Forelimb muscle (tissue), 1 donor: ENCODE measurements around the gene B3GAT1. TPM values are rescaled to one million over a fixed set of nuclear protein-coding genes. Genes with fewer than 3 reads are reported as not detected.
"Not testable (repeated sequence)": the region's sequence is repeated elsewhere in the genome, so short reads cannot be mapped to it uniquely, and the experiment has no call there.

Experiments
- DNase-seq: peaks from one replicate; pipeline ENCODE4 v3.0.0-alpha.2; 2013; ENCODE audit warnings: low read depth
- polyA plus RNA-seq: library from polyadenylated mRNA; unstranded; fragments of 120-200 nt; gene quantifications from one replicate; pipeline ENCODE4 v1.2.1, GENCODE V29; 2013; ENCODE audit not compliant: insufficient read length

B3GAT1 gene, protein sequence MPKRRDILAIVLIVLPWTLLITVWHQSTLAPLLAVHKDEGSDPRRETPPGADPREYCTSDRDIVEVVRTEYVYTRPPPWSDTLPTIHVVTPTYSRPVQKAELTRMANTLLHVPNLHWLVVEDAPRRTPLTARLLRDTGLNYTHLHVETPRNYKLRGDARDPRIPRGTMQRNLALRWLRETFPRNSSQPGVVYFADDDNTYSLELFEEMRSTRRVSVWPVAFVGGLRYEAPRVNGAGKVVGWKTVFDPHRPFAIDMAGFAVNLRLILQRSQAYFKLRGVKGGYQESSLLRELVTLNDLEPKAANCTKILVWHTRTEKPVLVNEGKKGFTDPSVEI
- polyA plus RNA-seq: 0.52 TPM

DNA sequence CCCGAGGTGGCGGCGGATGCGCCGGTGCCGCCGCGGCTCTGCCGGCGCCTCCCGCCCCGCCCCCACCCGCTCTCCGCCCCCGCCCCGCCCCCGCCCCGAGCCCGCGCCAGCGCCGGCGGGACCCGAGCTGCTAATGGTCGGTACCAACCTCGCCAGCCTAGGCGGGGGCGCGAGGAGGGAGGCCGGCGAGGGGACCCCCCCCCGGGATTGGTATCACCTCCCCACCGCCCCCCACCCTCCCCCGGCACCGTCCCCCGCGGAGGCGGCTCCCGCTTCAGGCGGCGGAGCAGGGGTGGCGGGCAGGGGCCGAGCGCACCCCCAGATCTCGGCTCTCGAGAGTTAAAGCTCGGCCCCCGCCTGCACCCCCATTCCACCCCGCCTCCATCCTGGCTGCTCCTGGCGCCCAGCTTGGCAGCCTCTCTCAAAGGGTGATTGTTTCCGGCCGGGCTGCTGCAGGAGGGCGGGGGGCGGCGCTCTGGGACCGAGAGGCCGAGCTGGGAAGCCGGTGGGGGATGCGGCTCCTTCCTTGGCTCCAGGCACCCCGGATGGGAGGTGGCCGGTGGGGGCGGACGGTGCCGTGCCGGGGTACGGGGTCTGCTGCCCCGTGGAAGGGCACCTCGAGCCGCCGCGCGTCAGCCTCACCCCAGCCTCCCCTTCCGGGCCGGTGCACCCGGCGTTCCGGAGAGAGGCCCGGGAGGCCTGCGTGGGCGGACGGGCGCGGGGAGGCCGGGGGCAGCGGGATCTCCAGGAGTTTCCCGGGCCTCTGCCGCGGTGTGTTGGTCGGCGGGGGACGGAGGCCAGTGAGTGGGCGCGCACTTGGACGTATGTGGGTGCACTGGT lies at the start of gene B3GAT1:
Gene B3GAT1, minus strand, starts transcription at position 40 of the 840 bp plus-strand sequence. CDS start 24,583 bp downstream, outside the sequence.
- DNase-seq: no peak

- no peak for DNase-seq
Measured at GRCh38 chr11:134461621-134462020, 49.6 kb upstream of the B3GAT1 start.

GRCh38 chr11:134460881-134461280 lies 48.8 kb upstream of the B3GAT1 start:
- DNase-seq: no peak

DNA sequence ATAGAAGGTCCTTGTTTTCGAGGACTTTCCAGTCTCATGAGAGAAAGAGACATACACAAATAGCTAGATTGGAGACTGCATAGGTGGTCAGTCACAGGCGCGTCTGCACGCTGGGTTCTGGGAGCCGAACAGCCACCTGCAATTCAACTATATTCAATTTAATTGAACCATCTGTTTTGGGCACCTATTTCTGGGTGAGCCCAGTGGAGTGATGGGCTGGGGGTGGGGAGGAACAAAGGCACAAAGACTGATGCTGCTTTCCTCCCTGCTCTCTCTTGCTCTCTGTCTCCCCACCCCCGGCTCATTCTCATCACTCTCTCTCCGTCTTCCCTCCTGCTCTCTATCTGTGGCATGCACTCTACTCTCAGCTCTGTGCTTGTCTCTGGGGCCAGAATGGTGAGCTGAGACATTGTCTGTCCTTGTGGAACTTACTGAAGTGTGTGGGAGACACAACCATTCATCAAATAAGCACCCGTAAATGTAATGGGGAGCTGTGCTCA lies 48.1 kb upstream of the B3GAT1 start:
- no peak for DNase-seq

GRCh38 chr11:134459246-134460061 lies 47.4 kb upstream of the B3GAT1 start:
- no peak for DNase-seq

- DNase-seq: not testable (repeated sequence)
Measured at GRCh38 chr11:134457411-134458007, 45.5 kb upstream of the B3GAT1 start.

DNA sequence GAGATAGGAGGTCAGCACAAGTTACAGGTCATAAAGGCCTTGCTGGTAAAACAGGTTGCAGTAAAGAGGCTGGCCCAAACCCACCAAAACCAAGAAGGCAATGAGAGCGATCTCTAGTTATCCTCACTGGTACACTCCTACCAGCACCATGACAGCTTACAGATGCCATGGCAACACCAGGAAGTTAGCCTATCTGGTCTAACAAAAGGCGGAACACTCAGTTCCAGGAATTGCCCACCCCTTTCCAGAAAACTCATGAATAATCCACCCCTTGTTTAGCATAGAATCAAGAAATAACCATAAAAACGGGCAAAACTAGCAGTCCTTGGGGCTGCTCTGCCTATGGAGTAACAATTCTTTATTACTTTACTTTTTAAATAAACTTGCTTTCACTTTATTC lies 43.5 kb upstream of the B3GAT1 start:
- DNase-seq: no peak

GRCh38 chr11:134454146-134454690 lies 42.2 kb upstream of the B3GAT1 start:
- no peak for DNase-seq

DNA sequence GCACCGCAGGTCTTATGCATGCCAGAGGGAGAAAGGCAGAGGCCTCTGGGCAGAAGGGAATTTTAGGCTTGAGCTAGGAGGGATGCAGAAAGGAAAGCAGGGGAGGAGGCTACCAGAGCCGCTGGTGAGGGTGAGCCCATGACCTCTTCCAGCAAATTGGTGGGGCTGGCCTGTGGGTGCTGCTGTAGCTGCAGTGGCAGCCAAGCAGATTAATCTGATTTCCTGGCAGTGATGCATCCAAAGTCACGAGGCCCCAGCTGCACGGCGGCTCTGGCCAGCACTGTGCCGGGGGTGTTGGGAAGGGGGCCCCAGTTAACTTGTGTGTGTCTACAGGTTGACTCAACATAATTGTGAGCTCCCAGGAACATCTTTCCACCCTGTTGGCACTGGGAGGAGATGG lies 41.4 kb upstream of the B3GAT1 start:
- no peak for DNase-seq

GRCh38 chr11:134452838-134453155 lies 40.8 kb upstream of the B3GAT1 start:
- no peak for DNase-seq

DNA sequence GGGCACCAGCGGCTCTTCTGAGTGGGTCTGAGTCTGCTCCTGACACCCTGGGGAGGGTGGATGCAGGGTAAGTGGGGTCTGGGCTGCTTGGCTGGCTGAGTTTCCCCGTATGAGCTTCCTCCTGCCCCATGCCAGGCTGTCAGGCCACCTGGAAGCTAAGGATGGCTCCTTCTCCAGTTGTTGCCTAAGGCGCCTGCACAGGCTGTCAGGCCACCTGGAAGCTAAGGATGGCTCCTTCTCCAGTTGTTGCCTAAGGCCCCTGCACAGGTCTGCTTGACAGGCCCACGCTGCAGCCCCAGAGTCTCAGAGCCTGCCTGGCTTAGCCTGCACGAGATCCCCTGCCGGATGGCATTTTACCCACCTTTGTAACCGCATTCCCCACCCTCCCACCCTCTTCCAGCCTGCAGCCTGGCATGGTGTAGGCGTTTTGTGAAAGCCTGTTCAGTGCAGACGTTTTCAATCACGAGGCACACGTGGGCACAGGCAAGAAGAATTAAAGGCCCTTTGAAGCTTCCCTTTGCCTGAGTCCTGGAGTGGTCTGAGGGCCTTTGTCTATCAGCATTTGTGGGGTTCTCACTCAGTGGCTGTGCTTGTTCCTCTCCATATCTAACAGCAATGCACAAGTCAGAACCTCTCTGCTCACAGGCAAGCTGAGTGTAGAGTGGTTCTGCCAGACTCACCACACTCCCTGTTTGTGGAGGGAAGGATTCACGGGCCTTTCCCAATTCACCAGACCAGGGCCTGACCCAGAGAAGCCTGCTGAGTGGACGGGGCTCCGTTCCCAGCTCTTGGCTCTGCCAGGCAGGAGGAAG lies 40.2 kb upstream of the B3GAT1 start:
- no peak for DNase-seq

DNA sequence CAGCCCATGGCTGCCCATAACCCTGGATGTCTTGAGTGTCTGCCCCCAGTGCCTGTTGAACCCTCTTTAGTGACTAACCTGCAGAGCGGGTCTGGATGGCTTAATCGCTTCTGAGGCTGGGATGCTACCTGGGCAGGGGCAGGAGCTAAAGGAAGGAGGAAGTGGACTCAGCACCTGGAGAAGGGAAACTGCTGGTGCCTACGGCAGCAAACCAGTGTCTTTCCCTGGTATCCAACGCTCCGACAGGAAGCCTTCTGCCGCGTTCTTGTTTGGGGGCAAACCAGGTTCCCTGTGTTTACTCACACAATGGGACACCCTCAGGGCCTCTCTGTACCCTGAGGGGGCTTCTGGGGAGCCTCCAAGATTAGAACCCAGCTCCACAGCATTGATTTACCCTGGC lies 38.1 kb upstream of the B3GAT1 start:
- no peak for DNase-seq

GRCh38 chr11:134449713-134450112 lies 37.7 kb upstream of the B3GAT1 start:
- DNase-seq: no peak

- no peak for DNase-seq
Measured at GRCh38 chr11:134449051-134449450, 37.0 kb upstream of the B3GAT1 start.

DNA sequence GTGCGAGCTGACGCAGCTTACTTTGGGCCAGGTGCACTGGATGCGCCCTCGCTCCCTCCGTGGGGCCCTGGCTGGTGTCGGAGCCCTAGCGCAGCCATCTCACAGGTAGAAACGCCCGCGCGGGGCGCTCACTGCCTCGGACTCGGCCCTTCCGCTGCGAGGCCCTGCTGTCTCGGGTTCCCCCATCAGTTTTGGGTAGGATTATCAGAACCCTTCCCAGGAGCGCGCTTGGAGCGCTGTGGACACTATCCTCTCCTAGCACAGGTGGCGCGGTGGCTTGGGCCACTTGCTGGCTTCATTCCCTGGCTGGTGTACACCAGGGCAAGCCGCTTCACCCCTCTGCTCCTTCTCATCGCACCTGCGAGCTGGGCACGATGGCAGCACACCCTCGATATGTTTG lies 35.7 kb upstream of the B3GAT1 start:
- no peak for DNase-seq

- DNase-seq: no peak
Measured at GRCh38 chr11:134445601-134446325, 33.7 kb upstream of the B3GAT1 start.

DNA sequence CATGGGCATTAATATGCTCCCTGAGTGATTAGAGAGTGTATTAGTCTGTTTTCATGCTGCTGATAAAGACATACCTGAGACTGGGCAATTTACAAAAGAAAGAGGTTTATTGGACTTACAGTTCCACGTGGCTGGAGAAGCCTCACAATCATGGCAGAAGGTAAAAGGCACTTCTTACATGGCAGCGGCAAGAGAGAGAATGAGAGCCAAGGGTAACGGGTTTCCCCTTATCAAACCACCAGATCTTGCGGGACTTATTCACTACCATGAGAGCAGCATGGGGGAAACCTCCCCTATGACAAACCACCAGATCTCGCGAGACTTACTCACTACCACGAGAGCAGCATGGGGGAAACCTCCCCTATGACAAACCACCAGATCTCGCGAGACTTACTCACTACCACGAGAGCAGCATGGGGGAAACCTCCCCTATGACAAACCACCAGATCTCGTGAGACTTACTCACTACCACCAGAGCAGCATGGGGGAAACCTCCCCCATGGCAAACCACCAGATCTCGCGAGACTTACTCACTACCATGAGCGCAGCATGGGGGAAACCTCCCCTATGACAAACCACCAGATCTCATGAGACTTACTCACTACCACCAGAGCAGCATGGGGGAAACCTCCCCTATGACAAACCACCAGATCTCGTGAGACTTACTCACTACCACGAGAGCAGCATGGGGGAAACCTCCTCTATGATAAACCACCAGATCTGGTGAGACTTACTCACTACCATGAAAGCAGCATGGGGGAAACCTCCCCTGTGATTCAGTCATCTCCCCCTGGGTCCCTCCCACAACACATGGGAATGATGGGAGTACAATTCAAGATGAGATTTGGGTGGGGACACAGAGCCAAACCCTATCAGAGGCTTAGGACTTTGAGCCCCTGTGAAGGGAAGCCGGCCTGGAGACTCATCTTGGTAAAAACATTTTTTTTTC lies 32.4 kb upstream of the B3GAT1 start:
- DNase-seq: not testable (repeated sequence)

DNA sequence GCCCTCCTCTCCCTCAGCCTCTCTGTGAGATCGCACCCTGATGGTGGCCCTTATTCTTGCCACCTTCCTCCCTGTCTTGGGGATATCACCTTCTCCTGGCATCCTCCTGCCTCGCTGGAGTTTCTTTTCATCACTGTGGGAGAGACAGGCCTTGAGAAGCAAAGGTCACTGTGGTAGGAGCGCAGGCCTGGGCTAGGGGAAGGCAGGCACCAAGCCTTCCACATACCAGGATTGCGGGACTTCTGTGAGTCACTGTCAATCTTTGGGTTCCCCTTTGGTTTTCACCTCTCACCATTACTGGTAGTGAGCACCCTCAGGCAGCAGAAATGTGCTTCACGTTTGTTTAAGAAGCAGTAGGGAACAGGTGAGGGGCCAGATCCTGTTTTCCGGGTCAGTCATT lies 31.2 kb upstream of the B3GAT1 start:
- DNase-seq: no peak

DNA sequence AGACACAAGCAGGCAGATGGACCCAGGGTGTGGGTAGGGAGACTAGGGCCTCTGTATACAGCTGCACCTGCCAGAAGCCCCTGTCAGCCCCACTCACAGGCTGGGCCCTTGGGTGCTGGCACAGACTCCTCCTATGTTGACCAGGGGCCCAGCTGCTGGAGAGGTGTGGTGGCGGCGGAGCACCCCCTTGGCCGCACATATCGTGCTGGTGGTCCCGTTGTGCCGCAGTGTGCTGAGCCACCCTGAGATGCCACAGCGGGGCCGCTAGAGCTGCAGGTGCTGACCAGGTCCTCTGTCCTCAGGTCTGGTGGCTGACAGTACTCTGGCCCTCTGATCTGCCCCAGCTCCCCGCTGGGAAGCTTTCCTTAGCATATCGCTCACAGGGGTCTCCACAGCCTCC lies 30.2 kb upstream of the B3GAT1 start:
- DNase-seq: no peak
